SK-N-SH (cell line): ENCODE data around the gene ANKRD12.

ENCODE experiments used
- EP300 ChIP-seq, 2 experiments: IDR thresholded peaks; 2 replicates each; pipeline versions ENCODE4 v1.4.0 to v1.6.1; 2012; ENCODE audit warnings: borderline replicate concordance in 1 of 2, low read depth in 1 of 2, low read length in 1 of 2
- FOXJ3 ChIP-seq: sonication (generic); formaldehyde crosslinking; IDR thresholded peaks from 2 replicates; pipeline ENCODE4 v1.5.1; 2020; ENCODE audit warnings: mild to moderate bottlenecking, missing genetic modification reagents
- JUND ChIP-seq: IDR thresholded peaks from 2 replicates; pipeline ENCODE4 v1.4.0; 2012
- MXI1 ChIP-seq: IDR thresholded peaks from 2 replicates; pipeline ENCODE4 v1.6.1; 2012; ENCODE audit warnings: mild to moderate bottlenecking, low read depth, low read length, improper control_type of control experiment
- POLR2AphosphoS5 ChIP-seq: IDR thresholded peaks from 2 replicates; pipeline ENCODE4 v1.6.1; 2012; ENCODE audit warnings: low read depth, low read length
- RFX5 ChIP-seq: IDR thresholded peaks from 2 replicates; pipeline ENCODE4 v1.6.1; 2012; ENCODE audit warnings: mild to moderate bottlenecking, improper control_type of control experiment, low read length
- SMC3 ChIP-seq: IDR thresholded peaks from 2 replicates; pipeline ENCODE4 v1.6.1; 2012; ENCODE audit warnings: low read depth, low read length, improper control_type of control experiment
- YY1 ChIP-seq: IDR thresholded peaks from 2 replicates; pipeline ENCODE4 v1.4.0; 2012; ENCODE audit warnings: low read depth, mild to moderate bottlenecking
- TF ChIP-seq, protein P1 (sequence below): fragments of 200-600 bp; sonication (generic); IDR thresholded peaks from 2 replicates; pipeline ENCODE4 v1.6.1; 2017; ENCODE audit warnings: antibody characterized with exemption, mild to moderate bottlenecking, moderate library complexity
- TF ChIP-seq, protein P2 (sequence below): fragments of 150-350 bp; IDR thresholded peaks from 2 replicates; pipeline ENCODE4 v1.6.1; 2017; ENCODE audit warnings: antibody characterized with exemption, low read length, low read depth, borderline replicate concordance
- TF ChIP-seq, protein P3 (sequence below): IDR thresholded peaks from 2 replicates; pipeline ENCODE4 v1.6.1; 2012; ENCODE audit warnings: mild to moderate bottlenecking, low read depth, low read length, moderate library complexity
- TF ChIP-seq, protein P4 (sequence below): IDR thresholded peaks from 2 replicates; pipeline ENCODE4 v1.4.0; 2012; ENCODE audit warnings: low read depth, borderline replicate concordance

DNA sequence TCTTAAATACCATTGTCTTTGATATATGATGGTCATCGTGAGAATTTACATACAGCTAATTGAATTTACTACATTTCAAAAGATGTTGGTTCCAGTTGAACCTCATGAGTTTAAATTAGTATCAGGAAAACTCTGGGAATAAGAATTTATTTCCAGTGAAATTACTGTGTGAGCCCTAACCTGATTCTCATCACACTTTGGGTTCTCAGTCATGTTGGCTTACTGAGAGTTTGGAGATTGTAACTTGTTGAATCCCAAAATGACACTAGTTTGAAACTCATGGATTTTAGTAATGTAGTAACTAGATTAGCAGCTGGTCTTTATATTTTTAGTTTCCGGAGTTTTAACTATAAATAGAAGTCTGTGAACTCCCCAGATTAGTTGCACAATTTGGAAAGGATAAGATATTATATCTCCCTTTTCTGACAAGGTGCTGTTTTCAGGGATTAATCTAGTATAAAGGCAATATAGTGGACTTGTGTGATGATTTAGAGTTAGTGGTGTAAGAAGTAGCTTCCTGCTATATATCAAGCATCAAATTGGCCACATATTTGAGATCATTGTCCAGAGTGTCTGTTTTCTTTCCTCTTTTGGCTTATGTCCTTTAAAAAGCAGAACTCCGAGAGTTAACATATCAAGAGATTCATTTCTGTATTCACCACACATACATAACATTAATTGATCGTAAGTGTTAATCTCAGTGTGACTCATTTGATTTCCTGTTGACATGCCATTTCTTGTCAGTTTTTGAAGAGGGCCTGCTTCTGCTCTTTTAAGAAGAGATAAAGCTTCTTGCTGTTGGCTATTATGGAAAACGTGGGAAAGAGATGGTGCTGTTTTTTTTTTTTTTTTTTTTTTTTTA lies 18.4 kb upstream of the ANKRD12 start:
- TF ChIP-seq, protein P1, sequence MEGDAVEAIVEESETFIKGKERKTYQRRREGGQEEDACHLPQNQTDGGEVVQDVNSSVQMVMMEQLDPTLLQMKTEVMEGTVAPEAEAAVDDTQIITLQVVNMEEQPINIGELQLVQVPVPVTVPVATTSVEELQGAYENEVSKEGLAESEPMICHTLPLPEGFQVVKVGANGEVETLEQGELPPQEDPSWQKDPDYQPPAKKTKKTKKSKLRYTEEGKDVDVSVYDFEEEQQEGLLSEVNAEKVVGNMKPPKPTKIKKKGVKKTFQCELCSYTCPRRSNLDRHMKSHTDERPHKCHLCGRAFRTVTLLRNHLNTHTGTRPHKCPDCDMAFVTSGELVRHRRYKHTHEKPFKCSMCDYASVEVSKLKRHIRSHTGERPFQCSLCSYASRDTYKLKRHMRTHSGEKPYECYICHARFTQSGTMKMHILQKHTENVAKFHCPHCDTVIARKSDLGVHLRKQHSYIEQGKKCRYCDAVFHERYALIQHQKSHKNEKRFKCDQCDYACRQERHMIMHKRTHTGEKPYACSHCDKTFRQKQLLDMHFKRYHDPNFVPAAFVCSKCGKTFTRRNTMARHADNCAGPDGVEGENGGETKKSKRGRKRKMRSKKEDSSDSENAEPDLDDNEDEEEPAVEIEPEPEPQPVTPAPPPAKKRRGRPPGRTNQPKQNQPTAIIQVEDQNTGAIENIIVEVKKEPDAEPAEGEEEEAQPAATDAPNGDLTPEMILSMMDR: no peak
- TF ChIP-seq SMC3 (no peak), YY1 (no peak), JUND (no peak), RFX5 (no peak), POLR2AphosphoS5 (no peak), MXI1 (no peak), EP300 (IDR thresholded peaks at IDR 0.05; ENCODE audit: borderline replicate concordance in 1 of 2, low read depth in 1 of 2, low read length in 1 of 2) (no peak), FOXJ3 (CRISPR knock-in tag) (no peak)
- TF ChIP-seq, protein P2, sequence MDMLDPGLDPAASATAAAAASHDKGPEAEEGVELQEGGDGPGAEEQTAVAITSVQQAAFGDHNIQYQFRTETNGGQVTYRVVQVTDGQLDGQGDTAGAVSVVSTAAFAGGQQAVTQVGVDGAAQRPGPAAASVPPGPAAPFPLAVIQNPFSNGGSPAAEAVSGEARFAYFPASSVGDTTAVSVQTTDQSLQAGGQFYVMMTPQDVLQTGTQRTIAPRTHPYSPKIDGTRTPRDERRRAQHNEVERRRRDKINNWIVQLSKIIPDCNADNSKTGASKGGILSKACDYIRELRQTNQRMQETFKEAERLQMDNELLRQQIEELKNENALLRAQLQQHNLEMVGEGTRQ: no peak
- TF ChIP-seq, protein P3, sequence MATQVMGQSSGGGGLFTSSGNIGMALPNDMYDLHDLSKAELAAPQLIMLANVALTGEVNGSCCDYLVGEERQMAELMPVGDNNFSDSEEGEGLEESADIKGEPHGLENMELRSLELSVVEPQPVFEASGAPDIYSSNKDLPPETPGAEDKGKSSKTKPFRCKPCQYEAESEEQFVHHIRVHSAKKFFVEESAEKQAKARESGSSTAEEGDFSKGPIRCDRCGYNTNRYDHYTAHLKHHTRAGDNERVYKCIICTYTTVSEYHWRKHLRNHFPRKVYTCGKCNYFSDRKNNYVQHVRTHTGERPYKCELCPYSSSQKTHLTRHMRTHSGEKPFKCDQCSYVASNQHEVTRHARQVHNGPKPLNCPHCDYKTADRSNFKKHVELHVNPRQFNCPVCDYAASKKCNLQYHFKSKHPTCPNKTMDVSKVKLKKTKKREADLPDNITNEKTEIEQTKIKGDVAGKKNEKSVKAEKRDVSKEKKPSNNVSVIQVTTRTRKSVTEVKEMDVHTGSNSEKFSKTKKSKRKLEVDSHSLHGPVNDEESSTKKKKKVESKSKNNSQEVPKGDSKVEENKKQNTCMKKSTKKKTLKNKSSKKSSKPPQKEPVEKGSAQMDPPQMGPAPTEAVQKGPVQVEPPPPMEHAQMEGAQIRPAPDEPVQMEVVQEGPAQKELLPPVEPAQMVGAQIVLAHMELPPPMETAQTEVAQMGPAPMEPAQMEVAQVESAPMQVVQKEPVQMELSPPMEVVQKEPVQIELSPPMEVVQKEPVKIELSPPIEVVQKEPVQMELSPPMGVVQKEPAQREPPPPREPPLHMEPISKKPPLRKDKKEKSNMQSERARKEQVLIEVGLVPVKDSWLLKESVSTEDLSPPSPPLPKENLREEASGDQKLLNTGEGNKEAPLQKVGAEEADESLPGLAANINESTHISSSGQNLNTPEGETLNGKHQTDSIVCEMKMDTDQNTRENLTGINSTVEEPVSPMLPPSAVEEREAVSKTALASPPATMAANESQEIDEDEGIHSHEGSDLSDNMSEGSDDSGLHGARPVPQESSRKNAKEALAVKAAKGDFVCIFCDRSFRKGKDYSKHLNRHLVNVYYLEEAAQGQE: no peak
- TF ChIP-seq, protein P4, sequence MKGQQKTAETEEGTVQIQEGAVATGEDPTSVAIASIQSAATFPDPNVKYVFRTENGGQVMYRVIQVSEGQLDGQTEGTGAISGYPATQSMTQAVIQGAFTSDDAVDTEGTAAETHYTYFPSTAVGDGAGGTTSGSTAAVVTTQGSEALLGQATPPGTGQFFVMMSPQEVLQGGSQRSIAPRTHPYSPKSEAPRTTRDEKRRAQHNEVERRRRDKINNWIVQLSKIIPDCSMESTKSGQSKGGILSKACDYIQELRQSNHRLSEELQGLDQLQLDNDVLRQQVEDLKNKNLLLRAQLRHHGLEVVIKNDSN: no peak
